K562 (cell line): ENCODE results near the gene C19orf85. TPM values are rescaled to one million over a fixed set of nuclear protein-coding genes. Genes with fewer than 3 reads are reported as not detected.

Experiments
- CBFA2T2 ChIP-seq: fragments of 450-650 bp; conservative IDR thresholded peaks from 2 replicates; pipeline ENCODE4 v1.6.1; 2017; ENCODE audit warnings: mild to moderate bottlenecking
- CBFB ChIP-seq: sonication (generic); formaldehyde crosslinking; IDR thresholded peaks from 2 replicates; pipeline ENCODE4 v1.4.0; 2020; ENCODE audit warnings: mild to moderate bottlenecking, missing genetic modification reagents
- GABPB1 ChIP-seq: sonication (generic); formaldehyde crosslinking; IDR thresholded peaks from 2 replicates; pipeline ENCODE4 v1.8.0; 2022; ENCODE audit warnings: mild to moderate bottlenecking, missing genetic modification reagents
- HCFC1 ChIP-seq: IDR thresholded peaks from 2 replicates; pipeline ENCODE4 v1.6.1; 2012; ENCODE audit warnings: low read depth, low read length, improper control_type of control experiment
- HNRNPH1 ChIP-seq: fragments of 200-400 bp; formaldehyde crosslinking; optimal IDR thresholded peaks from 2 replicates; pipeline ENCODE3; 2017; ENCODE audit warnings: low read depth, mild to moderate bottlenecking, low read length, moderate library complexity
- HNRNPL ChIP-seq: fragments of 200-400 bp; formaldehyde crosslinking; IDR thresholded peaks from 2 replicates; pipeline ENCODE4 v1.6.1; 2017; ENCODE audit warnings: low read depth, mild to moderate bottlenecking, low read length
- MEIS2 ChIP-seq: fragments of 450-650 bp; IDR thresholded peaks from 2 replicates; pipeline ENCODE4 v1.6.1; 2014; ENCODE audit warnings: mild to moderate bottlenecking; ENCODE audit not compliant: partially characterized antibody
- NONO ChIP-seq, 2 experiments: fragments of 200-400 bp in 1 of 2; fragments of 450-650 bp in 1 of 2; formaldehyde crosslinking in 1 of 2; IDR thresholded peaks; 2 replicates each; pipeline ENCODE4 v1.6.1; 2017; ENCODE audit warnings: low read depth in 2 of 2, mild to moderate bottlenecking in 2 of 2, moderate library complexity in 2 of 2, low read length in 1 of 2
- NR1H2 ChIP-seq: sonication (generic); formaldehyde crosslinking; IDR thresholded peaks from 2 replicates; pipeline ENCODE4 v1.4.0; 2020; ENCODE audit warnings: mild to moderate bottlenecking, missing genetic modification reagents
- PURB ChIP-seq: sonication (generic); formaldehyde crosslinking; IDR thresholded peaks from 2 replicates; pipeline ENCODE4 v1.9.0; 2021; ENCODE audit warnings: low read depth, mild to moderate bottlenecking, missing genetic modification reagents
- PYGO2 ChIP-seq: fragments of 450-650 bp; IDR thresholded peaks from 2 replicates; pipeline ENCODE4 v1.6.1; 2016; ENCODE audit warnings: mild to moderate bottlenecking, missing genetic modification characterization, moderate library complexity, missing compliant biosample characterization
- RAD21 ChIP-seq, 2 experiments: fragments of 250-450 bp in 1 of 2; fragments of 450-650 bp in 1 of 2; sonication (Bioruptor Pico) in 1 of 2; formaldehyde crosslinking in 1 of 2; IDR thresholded peaks in 1 of 2; conservative IDR thresholded peaks in 1 of 2; 2 replicates each; pipeline versions ENCODE4 v1.4.0 to v1.8.0; 2020 to 2022; ENCODE audit warnings: mild to moderate bottlenecking in 2 of 2, moderate library complexity in 1 of 2
- SAP30 ChIP-seq: fragments of 200-600 bp; sonication (generic); IDR thresholded peaks from 2 replicates; pipeline ENCODE4 v1.6.1; 2012; ENCODE audit warnings: borderline replicate concordance, low read depth, mild to moderate bottlenecking, moderate library complexity, low read length, control low read depth, inconsistent platforms; ENCODE audit not compliant: insufficient read depth, poor library complexity, severe bottlenecking
- SIX5 ChIP-seq, 2 experiments: IDR thresholded peaks; 2 replicates each; pipeline ENCODE4 v1.6.1; 2011; ENCODE audit warnings: low read length in 2 of 2, borderline replicate concordance in 1 of 2, low read depth in 1 of 2, mild to moderate bottlenecking in 1 of 2, moderate library complexity in 1 of 2; ENCODE audit not compliant: insufficient read depth in 1 of 2
- ZBED1 ChIP-seq: IDR thresholded peaks from 2 replicates; pipeline ENCODE4 v1.6.1; 2014
- ZBTB7A ChIP-seq: IDR thresholded peaks from 2 replicates; pipeline ENCODE4 v1.6.1; 2011; ENCODE audit warnings: low read depth, mild to moderate bottlenecking, low read length, moderate library complexity, borderline replicate concordance; ENCODE audit not compliant: control insufficient read depth
- polyA plus RNA-seq, 8 experiments: library from polyadenylated mRNA; depleted of rRNA in 4 of 8; stranded (reverse) in 5 of 8; unstranded in 3 of 8; fragments of >200 nt; fragmentation: Nextera tagmentation in 2 of 8; fragmentation: Illumina TruSeq in 1 of 8; extraction: Ambion mirVana in 2 of 8; extraction: Trizol in 1 of 8; gene quantifications; 2 replicates each; pipeline versions ENCODE4 v1.2.1 to v1.2.3, GENCODE V29; 2011 to 2014; ENCODE audit warnings: inconsistent platforms in 1 of 8, missing spikeins in 1 of 8
- total RNA-seq, 7 experiments: library from RNA; depleted of rRNA in 6 of 7; stranded (reverse); fragments of >200 nt in 6 of 7; fragmentation: Illumina TruSeq in 2 of 7; extraction: Trizol in 2 of 7; gene quantifications; 2 replicates each; pipeline versions ENCODE4 v1.2.1 to v1.2.3, GENCODE V29; 2011 to 2021; ENCODE audit warnings: low replicate concordance in 1 of 7
- TF ChIP-seq, protein P1 (sequence below), 2 experiments: fragments of 450-650 bp in 1 of 2; sonication (generic) in 1 of 2; formaldehyde crosslinking in 1 of 2; IDR thresholded peaks in 1 of 2; conservative IDR thresholded peaks in 1 of 2; 2 replicates each; pipeline versions ENCODE4 v1.6.1 to v1.8.1; 2016 to 2023; ENCODE audit warnings: mild to moderate bottlenecking in 2 of 2, moderate library complexity in 2 of 2, inconsistent platforms in 1 of 2, missing genetic modification reagents in 1 of 2
- TF ChIP-seq, protein P2 (sequence below): fragments of 250-450 bp; sonication (Bioruptor Pico); IDR thresholded peaks from 2 replicates; pipeline ENCODE4 v1.4.0; 2020; ENCODE audit warnings: mild to moderate bottlenecking, moderate library complexity
- TF ChIP-seq, protein P3 (sequence below), 2 experiments: fragments of 450-650 bp in 1 of 2; sonication (generic) in 1 of 2; formaldehyde crosslinking; conservative IDR thresholded peaks; 2 replicates each; pipeline versions ENCODE4 v1.4.0 to v1.8.1; 2020 to 2022; ENCODE audit warnings: mild to moderate bottlenecking in 1 of 2, missing genetic modification reagents in 1 of 2
- TF ChIP-seq, protein P4 (sequence below), 3 experiments: fragments of 200-800 bp in 1 of 3; sonication (Bioruptor generic) in 1 of 3; sonication (generic) in 1 of 3; formaldehyde crosslinking in 1 of 3; IDR thresholded peaks; 2 replicates each; pipeline versions ENCODE4 v1.6.1 to v1.8.0; 2016 to 2022; ENCODE audit warnings: mild to moderate bottlenecking in 2 of 3, missing compliant biosample characterization in 2 of 3, missing genetic modification characterization in 2 of 3, missing genetic modification reagents in 1 of 3
- TF ChIP-seq, protein P5 (sequence below): sonication (generic); formaldehyde crosslinking; IDR thresholded peaks from 2 replicates; pipeline ENCODE4 v1.9.0; 2022; ENCODE audit warnings: mild to moderate bottlenecking, missing genetic modification reagents

Gene C19orf85
- total and polyA plus RNA-seq, 9 of the 15 experiments (the other 6 are each of a cell fraction or from before 2014, with no cell fraction given), result not detected

DNA sequence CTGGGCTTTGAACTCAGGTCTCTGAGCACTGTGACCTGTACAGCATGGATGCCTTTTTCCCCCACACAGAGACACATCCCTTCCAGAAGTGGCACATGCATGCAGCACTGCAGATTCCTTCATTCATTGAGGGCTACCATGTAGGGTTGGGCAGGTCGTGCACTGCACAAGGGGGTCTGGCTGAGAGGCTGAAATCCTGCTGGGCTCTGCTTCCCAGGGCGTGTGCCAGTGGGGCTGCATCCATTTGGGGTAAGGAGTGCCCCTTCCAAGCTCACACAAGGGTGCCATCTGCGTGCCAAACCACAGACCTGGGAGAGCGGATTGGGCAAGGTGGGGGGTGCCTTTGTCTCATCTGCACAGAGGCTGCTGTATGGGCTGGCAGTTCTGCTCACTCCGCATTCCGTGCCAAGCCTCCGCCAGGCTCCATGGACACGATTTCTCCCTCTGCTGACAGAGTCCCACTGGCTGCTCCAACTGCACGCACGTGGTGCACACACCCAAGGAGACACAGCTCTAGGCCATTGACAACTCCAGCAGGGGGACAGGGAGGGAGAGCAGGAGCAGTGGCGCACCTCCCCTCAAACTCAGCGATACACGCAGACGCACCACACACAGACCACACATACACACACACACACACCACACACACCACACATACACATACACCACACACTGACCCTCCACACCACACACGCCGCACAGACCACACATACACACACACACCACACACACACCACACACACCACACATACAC, 17.0 kb downstream of the C19orf85 start (continued):
- TF ChIP-seq, protein P1, sequence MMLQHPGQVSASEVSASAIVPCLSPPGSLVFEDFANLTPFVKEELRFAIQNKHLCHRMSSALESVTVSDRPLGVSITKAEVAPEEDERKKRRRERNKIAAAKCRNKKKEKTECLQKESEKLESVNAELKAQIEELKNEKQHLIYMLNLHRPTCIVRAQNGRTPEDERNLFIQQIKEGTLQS (IDR thresholded peaks at IDR 0.05), result no peak
- TF ChIP-seq, protein P1 (CRISPR knock-in tag; conservative IDR thresholded peaks at IDR 0.05), result no peak
- TF ChIP-seq, protein P2, sequence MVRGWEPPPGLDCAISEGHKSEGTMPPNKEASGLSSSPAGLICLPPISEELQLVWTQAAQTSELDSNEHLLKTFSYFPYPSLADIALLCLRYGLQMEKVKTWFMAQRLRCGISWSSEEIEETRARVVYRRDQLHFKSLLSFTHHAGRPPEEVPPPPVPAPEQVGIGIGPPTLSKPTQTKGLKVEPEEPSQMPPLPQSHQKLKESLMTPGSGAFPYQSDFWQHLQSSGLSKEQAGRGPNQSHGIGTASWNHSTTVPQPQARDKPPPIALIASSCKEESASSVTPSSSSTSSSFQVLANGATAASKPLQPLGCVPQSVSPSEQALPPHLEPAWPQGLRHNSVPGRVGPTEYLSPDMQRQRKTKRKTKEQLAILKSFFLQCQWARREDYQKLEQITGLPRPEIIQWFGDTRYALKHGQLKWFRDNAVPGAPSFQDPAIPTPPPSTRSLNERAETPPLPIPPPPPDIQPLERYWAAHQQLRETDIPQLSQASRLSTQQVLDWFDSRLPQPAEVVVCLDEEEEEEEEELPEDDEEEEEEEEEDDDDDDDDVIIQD (CRISPR knock-in tag), result no peak
- no peak for TF ChIP-seq MEIS2
- peak; percentile 40; the same call in 1 of the 2 replicates for TF ChIP-seq GABPB1 (CRISPR knock-in tag)
- no peak for TF ChIP-seq SAP30
- 0 out of 2 replicates have a peak, but pooled peaks have one; percentile 28 for TF ChIP-seq HNRNPL
- TF ChIP-seq ZBED1, result no peak
- TF ChIP-seq, protein P3, sequence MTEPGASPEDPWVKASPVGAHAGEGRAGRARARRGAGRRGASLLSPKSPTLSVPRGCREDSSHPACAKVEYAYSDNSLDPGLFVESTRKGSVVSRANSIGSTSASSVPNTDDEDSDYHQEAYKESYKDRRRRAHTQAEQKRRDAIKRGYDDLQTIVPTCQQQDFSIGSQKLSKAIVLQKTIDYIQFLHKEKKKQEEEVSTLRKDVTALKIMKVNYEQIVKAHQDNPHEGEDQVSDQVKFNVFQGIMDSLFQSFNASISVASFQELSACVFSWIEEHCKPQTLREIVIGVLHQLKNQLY (CRISPR knock-in tag; conservative IDR thresholded peaks at IDR 0.05), result no peak
- TF ChIP-seq SIX5 (IDR thresholded peaks at IDR 0.05; ENCODE audit: borderline replicate concordance in 1 of 2, insufficient read depth in 1 of 2, low read depth in 1 of 2, low read length in 2 of 2), result no peak
- peak; percentile 63; the same call in 1 of the 2 replicates for TF ChIP-seq CBFB
- TF ChIP-seq HCFC1, result no peak
- TF ChIP-seq, protein P4, sequence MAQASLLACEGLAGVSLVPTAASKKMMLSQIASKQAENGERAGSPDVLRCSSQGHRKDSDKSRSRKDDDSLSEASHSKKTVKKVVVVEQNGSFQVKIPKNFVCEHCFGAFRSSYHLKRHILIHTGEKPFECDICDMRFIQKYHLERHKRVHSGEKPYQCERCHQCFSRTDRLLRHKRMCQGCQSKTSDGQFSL (CRISPR knock-in tag; IDR thresholded peaks at IDR 0.05), result no peak
- TF ChIP-seq, protein P4 (tag; IDR thresholded peaks at IDR 0.05), result no peak
- no peak for TF ChIP-seq NONO (IDR thresholded peaks at IDR 0.05; ENCODE audit: low read depth in 2 of 2, low read length in 1 of 2)
- no peak for TF ChIP-seq RAD21 (CRISPR knock-in tag; conservative IDR thresholded peaks at IDR 0.05 in 1 of 2, IDR thresholded peaks at IDR 0.05 in 1 of 2)
- TF ChIP-seq CBFA2T2, result no peak
- TF ChIP-seq, protein P5, sequence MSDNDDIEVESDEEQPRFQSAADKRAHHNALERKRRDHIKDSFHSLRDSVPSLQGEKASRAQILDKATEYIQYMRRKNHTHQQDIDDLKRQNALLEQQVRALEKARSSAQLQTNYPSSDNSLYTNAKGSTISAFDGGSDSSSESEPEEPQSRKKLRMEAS (CRISPR knock-in tag), result peak; percentile 94
- no peak for TF ChIP-seq PYGO2
- TF ChIP-seq HNRNPH1, result no peak
- TF ChIP-seq ZBTB7A, result 0 out of 2 replicates have a peak, but pooled peaks have one; percentile 30
- no peak for TF ChIP-seq NR1H2 (CRISPR knock-in tag)
- TF ChIP-seq PURB, result no peak
